GM12878 (cell line): ENCODE measurements around the gene TSPO2. TPM values are rescaled to one million over a fixed set of nuclear protein-coding genes. Genes with fewer than 3 reads are reported as not detected.

Source experiments
- ATAC-seq: fragments of 200-7000 bp; cut with Tn5 transposase; 3 replicates; pipeline ENCODE4 v1.9.1; 2020; ENCODE audit warnings: mild to moderate bottlenecking, moderate library complexity
- BruUV-seq: library from RNA; stranded (reverse); fragments of 400-500 nt; replicated peaks from 2 replicates; lab custom pipeline; 2021; lab: Mats Ljungman, UMichigan
- CTCF ChIA-PET: fragments of 300-600 bp; sonication (Branson Sonifier 250); formaldehyde crosslinking; extraction: SDS; loops from one replicate; lab custom pipeline; 2021; ENCODE audit warnings: inconsistent platforms; lab: Yijun Ruan, JAX
- POLR2A ChIA-PET: fragments of 350-600 bp; formaldehyde crosslinking; extraction: SDS; loops from one replicate; lab custom pipeline; 2021; ENCODE audit warnings: inconsistent platforms; lab: Charles Lee
- RAD21 ChIA-PET: fragments of 300-600 bp; sonication (Branson Sonifier 250); formaldehyde crosslinking; loops from one replicate; lab custom pipeline; 2023; ENCODE audit warnings: antibody characterized with exemption; ENCODE audit not compliant: unreplicated experiment; lab: Charles Lee
- SMC1A ChIA-PET: fragments of 300-600 bp; sonication (Branson Sonifier 250); formaldehyde crosslinking; loops from one replicate; lab custom pipeline; 2023; ENCODE audit not compliant: unreplicated experiment, uncharacterized antibody; lab: Charles Lee
- DNase-seq: peaks from one replicate; pipeline ENCODE4 v3.0.0-alpha.2; 2011; ENCODE audit warnings: low read depth, low spot score
- FAIRE-seq: peaks from 3 replicates; lab custom pipeline; 2011; peaks lifted over from hg19 to GRCh38; lab: Jason Lieb, UNC
- H2AFZ ChIP-seq: 2 replicates; pipeline ENCODE4 v1.6.0; 2011; ENCODE audit warnings: low read depth, low read length, control low read depth; ENCODE audit not compliant: control insufficient read depth
- H3K27ac ChIP-seq: 2 replicates; pipeline ENCODE4 v1.5.1; 2011; ENCODE audit warnings: control low read depth; ENCODE audit not compliant: control insufficient read depth, insufficient read depth
- H3K27me3 ChIP-seq, 2 experiments: replicated peaks in 1 of 2; 2 replicates each; pipeline versions ENCODE4 v1.6.0 to v1.6.1; 2011; ENCODE audit warnings: low read length in 1 of 2; ENCODE audit not compliant: control insufficient read depth in 2 of 2, insufficient read depth in 2 of 2
- H3K36me3 ChIP-seq, 2 experiments: 2 replicates each; pipeline ENCODE4 v1.5.1; 2011; ENCODE audit warnings: low read length in 1 of 2; ENCODE audit not compliant: control insufficient read depth in 2 of 2, insufficient read depth in 2 of 2
- H3K4me1 ChIP-seq: 2 replicates; pipeline ENCODE4 v1.6.1; 2011; ENCODE audit warnings: mild to moderate bottlenecking, low read length, moderate library complexity, mixed read lengths; ENCODE audit not compliant: control insufficient read depth, insufficient read depth
- H3K4me2 ChIP-seq: 2 replicates; pipeline ENCODE4 v1.6.0; 2011; ENCODE audit warnings: control low read depth; ENCODE audit not compliant: control insufficient read depth, insufficient read depth
- H3K4me3 ChIP-seq: fragments of 200-600 bp; sonication (generic); 2 replicates; pipeline ENCODE4 v1.5.1; 2016
- H3K79me2 ChIP-seq: 2 replicates; pipeline ENCODE4 v1.6.0; 2011; ENCODE audit warnings: low read length; ENCODE audit not compliant: control insufficient read depth, insufficient read depth
- H3K9ac ChIP-seq: 2 replicates; pipeline ENCODE4 v1.8.0; 2011; ENCODE audit warnings: low read length, control low read depth, mixed read lengths; ENCODE audit not compliant: control insufficient read depth, insufficient read depth
- H3K9me3 ChIP-seq: replicated peaks from 3 replicates; pipeline ENCODE4 v1.5.1; 2011; ENCODE audit warnings: mild to moderate bottlenecking, low read length; ENCODE audit not compliant: control insufficient read depth, insufficient read depth
- H4K20me1 ChIP-seq: 2 replicates; pipeline ENCODE4 v1.6.0; 2011; ENCODE audit not compliant: control insufficient read depth, insufficient read depth
- ATF7 ChIP-seq: fragments of 450-650 bp; IDR thresholded peaks from 2 replicates; pipeline ENCODE4 v1.6.1; 2016; ENCODE audit warnings: low read depth, mild to moderate bottlenecking
- BHLHE40 ChIP-seq, 2 experiments: fragments of 450-650 bp in 1 of 2; IDR thresholded peaks; 2 replicates each; pipeline ENCODE4 v1.6.1; 2011 to 2017; ENCODE audit warnings: low read depth in 2 of 2, borderline replicate concordance in 1 of 2, improper control_type of control experiment in 1 of 2, low read length in 1 of 2, mild to moderate bottlenecking in 1 of 2
- CREM ChIP-seq: IDR thresholded peaks from 2 replicates; pipeline ENCODE4 v1.6.1; 2014; ENCODE audit warnings: antibody characterized with exemption, low read depth
- EGR1 ChIP-seq, 2 experiments: IDR thresholded peaks; 1 replicate in 1 of 2; 2 replicates in 1 of 2; pipeline ENCODE4 v1.6.1; 2011 to 2012; ENCODE audit warnings: low read depth in 2 of 2, low read length in 2 of 2, borderline replicate concordance in 1 of 2, mild to moderate bottlenecking in 1 of 2, moderate library complexity in 1 of 2
- ETV6 ChIP-seq, 2 experiments: fragments of 450-650 bp in 1 of 2; IDR thresholded peaks in 1 of 2; conservative IDR thresholded peaks in 1 of 2; 2 replicates each; pipeline ENCODE4 v1.6.1; 2014; ENCODE audit warnings: antibody characterized with exemption in 1 of 2, borderline replicate concordance in 1 of 2, low read depth in 1 of 2, mild to moderate bottlenecking in 1 of 2, moderate library complexity in 1 of 2
- GABPA ChIP-seq: IDR thresholded peaks from 2 replicates; pipeline ENCODE4 v1.6.1; 2014; ENCODE audit warnings: antibody characterized with exemption, low read depth, mild to moderate bottlenecking, inconsistent platforms
- NR2F1 ChIP-seq: fragments of 450-650 bp; conservative IDR thresholded peaks from 2 replicates; pipeline ENCODE4 v1.6.1; 2017; ENCODE audit warnings: mild to moderate bottlenecking
- NRF1 ChIP-seq: conservative IDR thresholded peaks from 2 replicates; pipeline ENCODE4 v1.6.1; 2011; ENCODE audit warnings: mild to moderate bottlenecking, low read depth, low read length, improper control_type of control experiment
- POLR2AphosphoS2 ChIP-seq: IDR thresholded peaks from 2 replicates; pipeline ENCODE4 v1.6.1; 2011; ENCODE audit warnings: low read depth, mild to moderate bottlenecking, low read length, improper control_type of control experiment, moderate library complexity
- POU2F2 ChIP-seq: IDR thresholded peaks from 3 replicates; pipeline ENCODE4 v1.6.1; 2011; ENCODE audit warnings: low read depth, mild to moderate bottlenecking, low read length, borderline replicate concordance
- SPI1 ChIP-seq: IDR thresholded peaks from 2 replicates; pipeline ENCODE4 v1.6.1; 2011; ENCODE audit warnings: low read depth, mild to moderate bottlenecking, low read length, moderate library complexity, borderline replicate concordance; ENCODE audit not compliant: insufficient read depth
- SRF ChIP-seq, 2 experiments: IDR thresholded peaks; 2 replicates each; pipeline ENCODE4 v1.6.1; 2011; ENCODE audit warnings: low read depth in 2 of 2, low read length in 2 of 2, mild to moderate bottlenecking in 1 of 2, moderate library complexity in 1 of 2
- STAT3 ChIP-seq: IDR thresholded peaks from 2 replicates; pipeline ENCODE4 v1.6.1; 2011; ENCODE audit warnings: low read depth, low read length, improper control_type of control experiment
- TAF1 ChIP-seq: IDR thresholded peaks from 2 replicates; pipeline ENCODE4 v1.6.1; 2011; ENCODE audit warnings: mild to moderate bottlenecking, low read depth, low read length, borderline replicate concordance
- TCF3 ChIP-seq: IDR thresholded peaks from 2 replicates; pipeline ENCODE4 v1.6.1; 2012; ENCODE audit warnings: low read depth, mild to moderate bottlenecking, low read length, borderline replicate concordance; ENCODE audit not compliant: insufficient read depth
- ZNF207 ChIP-seq: fragments of 450-650 bp; IDR thresholded peaks from 2 replicates; pipeline ENCODE4 v1.6.1; 2014; ENCODE audit warnings: antibody characterized with exemption, mild to moderate bottlenecking, borderline replicate concordance
- ZNF217 ChIP-seq: fragments of 450-650 bp; IDR thresholded peaks from 2 replicates; pipeline ENCODE4 v1.6.1; 2017; ENCODE audit warnings: antibody characterized with exemption, mild to moderate bottlenecking
- ZSCAN29 ChIP-seq: fragments of 450-650 bp; IDR thresholded peaks from 2 replicates; pipeline ENCODE4 v1.6.1; 2017; ENCODE audit warnings: mild to moderate bottlenecking, moderate library complexity
- whole genome bisulfite sequencing: methylation state at CpG from one replicate; pipeline ENCODE4 v1.1.6; 2016; ENCODE audit warnings: low lambda C conversion rate; ENCODE audit not compliant: insufficient replicate concordance, insufficient coverage; ENCODE audit errors: missing lambda C conversion rate; 5-methylcytosine and 5-hydroxymethylcytosine counted together
- in situ Hi-C: fragments of 300-500 bp; cut with MboI; formaldehyde crosslinking; loops from 9 replicates; pipeline ENCODE4 v1.14.3; 2018; ENCODE audit warnings: mixed read lengths
- intact Hi-C: fragments of 100-400 bp; cut with micrococcal nuclease; formaldehyde crosslinking; loops from one replicate; pipeline ENCODE4 v1.14.2; 2022; ENCODE audit not compliant: unreplicated experiment
- polyA plus RNA-seq, 11 experiments: library from polyadenylated mRNA; depleted of rRNA in 4 of 11; unstranded in 6 of 11; stranded (reverse) in 5 of 11; fragments of >200 nt; fragmentation: Nextera tagmentation in 4 of 11; fragmentation: Illumina TruSeq in 1 of 11; extraction: Ambion mirVana in 4 of 11; extraction: Trizol in 1 of 11; gene quantifications; 1 replicate in 1 of 11; 2 replicates in 10 of 11; pipeline versions ENCODE4 v1.2.1 to v1.2.3, GENCODE V29; 2011 to 2016; ENCODE audit warnings: inconsistent platforms in 2 of 11, missing spikeins in 2 of 11, low read depth in 1 of 11
- total RNA-seq, 4 experiments: library from RNA; depleted of rRNA in 3 of 4; stranded (reverse); fragments of >200 nt in 3 of 4; fragmentation: Illumina TruSeq in 1 of 4; extraction: Trizol in 1 of 4; gene quantifications; 2 replicates each; pipeline versions ENCODE4 v1.2.1 to v1.2.3, GENCODE V29; 2013 to 2021

The TSPO2 gene
- total and polyA plus RNA-seq, 10 of the 15 experiments (the other 5 are each of a cell fraction or from before 2014, with no cell fraction given), result not detected

DNA sequence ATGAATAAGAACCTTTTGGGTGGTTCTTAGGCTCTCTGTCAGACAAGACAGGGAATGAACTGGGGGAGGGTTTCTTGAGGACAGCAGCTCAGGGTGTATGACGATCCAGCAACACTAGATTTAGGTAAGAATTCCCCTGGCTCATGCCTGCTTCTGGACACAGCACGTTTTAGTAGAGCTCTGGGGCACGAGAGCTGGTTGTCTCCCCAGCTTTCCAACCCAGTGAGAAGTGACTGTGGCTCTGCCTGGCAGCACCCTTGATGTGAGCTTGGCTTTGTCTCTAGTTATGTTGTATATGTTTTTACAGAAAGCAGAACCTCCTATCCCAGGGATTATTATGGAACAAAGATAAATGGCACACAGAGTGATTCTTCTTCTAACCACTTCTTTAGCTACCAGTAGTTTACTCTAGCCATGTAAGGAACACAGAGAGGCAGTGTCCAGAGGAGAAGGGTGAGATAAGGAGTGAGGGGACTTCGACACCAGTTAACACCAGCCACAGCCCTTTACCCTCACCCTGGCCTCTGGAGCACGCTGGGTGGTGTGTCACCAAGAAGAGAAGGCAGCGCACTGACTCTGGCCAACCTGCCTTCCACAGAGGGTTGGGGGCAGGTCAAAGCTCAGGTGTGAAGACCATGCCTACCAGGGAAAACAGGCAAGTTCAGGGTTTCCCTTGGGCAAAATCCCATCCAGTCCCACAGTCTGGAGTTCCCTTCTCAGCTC, 14.7 kb downstream of the TSPO2 start:
- Histone ChIP-seq H3K9ac (no peak overlapping the region), H3K4me2 (no peak overlapping the region), H3K27ac (no peak overlapping the region), H4K20me1 (no peaks in the 10 kb centered on the region), H3K36me3 (no peaks in the 10 kb centered on the region; a peak in 2 of 4 replicates), H3K27me3 (no peaks in the 10 kb centered on the region), H3K4me1 (no peaks in the 10 kb centered on the region), H2AFZ (no peak overlapping the region), H3K9me3 (no peaks in the 10 kb centered on the region), H3K4me3 (no peak overlapping the region), H3K79me2 (no peaks in the 10 kb centered on the region)
- no peak for DNase-seq
- 84% methylated on average over 6 of the region's 6 CpGs for WGBS
- FAIRE-seq, result no peak
- TF ChIP-seq TAF1, result no peak
- no peak for TF ChIP-seq BHLHE40 (IDR thresholded peaks at IDR 0.05; ENCODE audit: borderline replicate concordance in 1 of 2, low read depth in 2 of 2, low read length in 1 of 2)
- TF ChIP-seq GABPA, result no peak
- no peak for TF ChIP-seq ATF7
- TF ChIP-seq TCF3, result no peak
- no peak for TF ChIP-seq CREM
- TF ChIP-seq POLR2AphosphoS2, result no peak
- no peak for TF ChIP-seq NR2F1
- TF ChIP-seq ZNF217, result no peak
- TF ChIP-seq POU2F2, result no peak
- TF ChIP-seq SRF (IDR thresholded peaks at IDR 0.05; ENCODE audit: low read depth in 2 of 2, low read length in 2 of 2), result no peak
- no peak for TF ChIP-seq SPI1
- TF ChIP-seq NRF1, result no peak
- no peak for TF ChIP-seq ZNF207
- TF ChIP-seq ETV6 (conservative IDR thresholded peaks at IDR 0.05 in 1 of 2, IDR thresholded peaks at IDR 0.05 in 1 of 2; ENCODE audit: borderline replicate concordance in 1 of 2, low read depth in 1 of 2), result no peak
- no peak for TF ChIP-seq STAT3
- no peak for TF ChIP-seq EGR1 (IDR thresholded peaks at IDR 0.05; ENCODE audit: borderline replicate concordance in 1 of 2, low read depth in 2 of 2, low read length in 2 of 2)
- TF ChIP-seq ZSCAN29, result no peak
- no peak for ATAC-seq
- intact Hi-C loops, result no loop called here
- ChIA-PET POLR2A (interaction anchor here (1.1 to 1.2 kb wide), 2 partner anchors 12 to 16 kb away, joined by 3 read pairs; no protein-coding TSS in a partner anchor), SMC1A (interaction anchor here (1.2 to 1.4 kb wide), 4 partner anchors 10 to 125 kb away, joined by 3 to 4 read pairs (median 3); partner anchors contain the start of genes NFYA and OARD1), RAD21 (no interaction called here), CTCF (interaction anchor here (0.8 to 2.5 kb wide), 6 partner anchors 9 to 60 kb away, joined by 3 to 17 read pairs (median 6); partner anchors contain the start of gene UNC5CL)
- in situ Hi-C loops, result no loop called here
- no TSS peak for BruUV-seq
